BJ (cell line): Measurements from ENCODE around the gene IKBKG. TPM values are rescaled to one million over a fixed set of nuclear protein-coding genes. Genes with fewer than 3 reads are reported as not detected.
A peak's percentile ranks its signal among the peaks of the same experiment; 100 is the strongest.

ENCODE experiments used
- CTCF ChIA-PET: fragments of 350-600 bp; formaldehyde crosslinking; extraction: SDS; loops from one replicate; lab custom pipeline; 2021; ENCODE audit warnings: antibody characterized with exemption, inconsistent platforms; lab: Yijun Ruan, JAX
- POLR2A ChIA-PET: fragments of 300-600 bp; sonication (Branson Sonifier 250); formaldehyde crosslinking; extraction: SDS; loops from one replicate; lab custom pipeline; 2021; ENCODE audit warnings: antibody characterized with exemption; lab: Charles Lee
- DNase-seq: peaks from one replicate; pipeline ENCODE4 v3.0.0-alpha.2; 2011; ENCODE audit warnings: low read depth
- H3K27me3 ChIP-seq: 2 replicates; pipeline ENCODE4 v1.6.0; 2011; ENCODE audit warnings: low read length; ENCODE audit not compliant: control insufficient read depth, insufficient read depth
- H3K36me3 ChIP-seq: 2 replicates; pipeline ENCODE4 v1.5.1; 2011; ENCODE audit warnings: low read length; ENCODE audit not compliant: control insufficient read depth, insufficient read depth
- H3K4me3 ChIP-seq: 2 replicates; pipeline ENCODE4 v1.5.1; 2011; ENCODE audit warnings: low read depth, mild to moderate bottlenecking, control low read depth, low read length
- polyA plus RNA-seq: library from polyadenylated mRNA; depleted of rRNA; stranded (reverse); fragments of >200 nt; gene quantifications from 2 replicates; pipeline ENCODE4 v1.2.3, GENCODE V29; 2011
- TF ChIP-seq, protein P1 (sequence below): IDR thresholded peaks from 2 replicates; pipeline ENCODE4 v1.5.1; 2011; ENCODE audit warnings: low read depth, mild to moderate bottlenecking, control low read depth, inconsistent platforms, low read length, moderate library complexity; ENCODE audit not compliant: insufficient read depth

IKBKG gene
- polyA plus RNA-seq, 1 experiment, result 38.8 TPM

DNA sequence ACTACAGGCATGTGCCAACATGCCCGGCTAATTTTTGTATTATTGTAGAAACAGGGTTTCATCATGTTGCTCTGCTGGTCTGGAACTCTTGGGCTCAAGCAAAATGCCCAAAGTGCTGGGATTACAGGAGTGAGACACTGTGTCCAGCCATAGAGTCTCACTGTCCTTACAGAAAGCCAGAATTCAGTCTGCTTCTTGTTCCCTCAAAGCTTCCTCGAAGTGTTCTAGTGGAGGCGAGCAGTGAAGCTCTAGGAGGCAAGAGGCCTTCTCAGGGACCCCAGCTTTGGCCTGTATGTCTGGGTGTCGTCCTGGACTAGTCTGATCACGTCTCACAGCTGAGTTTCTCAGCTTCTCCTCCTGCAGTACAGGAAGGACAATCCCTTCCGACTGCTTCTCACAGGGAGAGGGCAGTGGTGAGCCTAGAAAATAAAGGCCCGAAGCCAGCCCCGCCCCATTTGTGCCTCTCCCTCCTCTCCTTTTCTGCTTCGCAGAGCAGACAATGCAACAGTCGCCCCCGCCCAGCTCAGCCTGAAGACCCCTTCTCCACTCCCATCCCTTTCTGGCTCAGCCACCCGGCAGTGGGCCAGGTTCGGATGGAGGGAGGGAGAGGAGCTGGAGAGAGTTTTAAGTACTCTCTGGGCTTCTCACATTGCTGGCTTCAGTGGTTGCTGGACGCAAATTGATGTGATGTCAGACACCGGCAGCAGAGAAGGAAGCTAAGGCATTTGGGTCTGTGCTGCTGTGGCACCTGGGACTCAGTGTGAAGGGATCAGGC is 20.3 kb upstream of the IKBKG start:
- CTCF ChIA-PET, result interaction anchor here (0.6 to 1.5 kb wide), 11 partner anchors 9 to 153 kb away, joined by 3 to 18 read pairs (median 5); partner anchors contain the start of genes DNASE1L1, FAM3A and FLNA
- no peak for DNase-seq
- POLR2A ChIA-PET, result interaction anchor here (0.6 kb wide), 1 partner anchor 158 kb away, joined by 3 read pairs; no protein-coding TSS in a partner anchor

GRCh38 chrX:154529206-154529612 is 18.2 kb upstream of the IKBKG start:
- POLR2A ChIA-PET, result no interaction called here
- TF ChIP-seq, protein P1, sequence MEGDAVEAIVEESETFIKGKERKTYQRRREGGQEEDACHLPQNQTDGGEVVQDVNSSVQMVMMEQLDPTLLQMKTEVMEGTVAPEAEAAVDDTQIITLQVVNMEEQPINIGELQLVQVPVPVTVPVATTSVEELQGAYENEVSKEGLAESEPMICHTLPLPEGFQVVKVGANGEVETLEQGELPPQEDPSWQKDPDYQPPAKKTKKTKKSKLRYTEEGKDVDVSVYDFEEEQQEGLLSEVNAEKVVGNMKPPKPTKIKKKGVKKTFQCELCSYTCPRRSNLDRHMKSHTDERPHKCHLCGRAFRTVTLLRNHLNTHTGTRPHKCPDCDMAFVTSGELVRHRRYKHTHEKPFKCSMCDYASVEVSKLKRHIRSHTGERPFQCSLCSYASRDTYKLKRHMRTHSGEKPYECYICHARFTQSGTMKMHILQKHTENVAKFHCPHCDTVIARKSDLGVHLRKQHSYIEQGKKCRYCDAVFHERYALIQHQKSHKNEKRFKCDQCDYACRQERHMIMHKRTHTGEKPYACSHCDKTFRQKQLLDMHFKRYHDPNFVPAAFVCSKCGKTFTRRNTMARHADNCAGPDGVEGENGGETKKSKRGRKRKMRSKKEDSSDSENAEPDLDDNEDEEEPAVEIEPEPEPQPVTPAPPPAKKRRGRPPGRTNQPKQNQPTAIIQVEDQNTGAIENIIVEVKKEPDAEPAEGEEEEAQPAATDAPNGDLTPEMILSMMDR, result no peak
- Histone ChIP-seq H3K4me3 (no peak overlapping the region), H3K27me3 (no peaks in the 10 kb centered on the region), H3K36me3 (peaks cover 10% of the 10 kb centered on the region)
- CTCF ChIA-PET, result interaction anchor here (1.3 kb wide), 2 partner anchors 16 to 155 kb away, joined by 3 to 5 read pairs; partner anchors contain the start of gene FLNA
- DNase-seq, result no peak

More for the DNA sequence above, 20.3 kb upstream of the IKBKG start:
- TF ChIP-seq, protein P1, result peak; percentile 67
- H3K4me3 ChIP-seq, result peak overlapping the region; percentile 24
- H3K36me3 ChIP-seq, result no peaks in the 10 kb centered on the region
- no peaks in the 10 kb centered on the region for H3K27me3 ChIP-seq

GRCh38 chrX:154530286-154530685 is 17.1 kb upstream of the IKBKG start:
- Histone ChIP-seq H3K27me3 (no peaks in the 10 kb centered on the region), H3K36me3 (peaks cover 13% of the 10 kb centered on the region), H3K4me3 (no peak overlapping the region)
- CTCF ChIA-PET, result interaction anchor here (1.3 to 2.5 kb wide), 3 partner anchors 11 to 132 kb away, joined by 3 to 6 read pairs (median 5); partner anchors contain the start of gene RPL10
- DNase-seq, result no peak
- POLR2A ChIA-PET, result no interaction called here
- TF ChIP-seq, protein P1, result no peak

DNA sequence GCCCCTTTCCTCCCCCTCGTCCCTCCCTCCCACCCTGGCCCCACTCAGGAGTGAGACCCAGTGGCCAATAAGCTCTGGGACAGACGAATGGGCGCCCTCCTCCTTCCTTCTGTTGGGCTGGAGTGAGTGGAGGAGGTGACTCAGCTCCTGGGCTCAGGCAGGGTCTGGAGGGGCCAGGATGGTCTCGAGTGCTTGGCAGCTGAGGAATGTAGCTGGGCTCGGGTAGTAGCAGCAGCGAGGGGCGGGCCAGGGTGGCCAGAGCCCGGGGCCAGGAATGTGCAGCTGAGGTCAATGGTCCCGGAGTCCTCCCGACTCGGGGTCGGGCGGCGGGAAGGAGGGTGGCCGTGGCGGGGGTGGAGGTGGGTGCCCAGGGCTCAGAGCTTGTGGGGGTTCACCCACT is 15.8 kb upstream of the IKBKG start:
- no peak for DNase-seq
- Histone ChIP-seq H3K4me3 (no peak overlapping the region), H3K36me3 (peaks cover 16% of the 10 kb centered on the region), H3K27me3 (no peaks in the 10 kb centered on the region)
- TF ChIP-seq, protein P1, result no peak
- ChIA-PET CTCF (interaction anchor here (0.9 to 2.5 kb wide), 4 partner anchors 10 to 158 kb away, joined by 5 to 6 read pairs (median 5); partner anchors contain the start of gene RPL10), POLR2A (no interaction called here)

DNA sequence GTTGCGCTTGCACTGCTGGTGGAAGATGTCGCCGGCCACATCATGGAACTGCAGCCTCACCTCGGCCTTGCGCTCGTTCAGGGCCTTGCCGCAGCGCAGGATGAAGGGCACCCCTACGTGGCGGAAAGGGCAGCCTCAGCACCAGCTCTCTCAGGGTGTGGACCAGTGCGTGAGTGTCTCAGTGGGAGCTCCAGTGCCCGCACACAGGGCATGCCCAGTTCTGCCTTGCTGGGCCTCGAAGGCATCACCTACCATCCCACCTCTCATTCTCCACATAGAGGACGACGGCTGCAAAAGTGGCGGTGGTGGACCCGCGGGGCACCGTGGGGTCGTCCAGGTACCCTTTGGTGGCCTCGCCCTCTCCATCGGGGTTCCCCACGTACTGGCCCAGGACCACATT is 14.7 kb upstream of the IKBKG start:
- ChIA-PET POLR2A (no interaction called here), CTCF (interaction anchor here (0.8 to 2.5 kb wide), 3 partner anchors 34 to 159 kb away, joined by 3 to 6 read pairs (median 5); partner anchors contain the start of gene RPL10)
- Histone ChIP-seq H3K27me3 (no peaks in the 10 kb centered on the region), H3K36me3 (peaks cover 16% of the 10 kb centered on the region), H3K4me3 (no peak overlapping the region)
- TF ChIP-seq, protein P1, result no peak
- no peak for DNase-seq
